HEK293 (cell line): ENCODE measurements around the gene NMD3.

Experiments
- CTCF ChIP-seq: fragments of 450-650 bp; formaldehyde crosslinking; IDR thresholded peaks from 2 replicates; pipeline ENCODE4 v1.5.1; 2016; ENCODE audit warnings: missing biosample characterization, missing genetic modification characterization
- HOXA7 ChIP-seq: sonication (generic); formaldehyde crosslinking; IDR thresholded peaks from 2 replicates; pipeline ENCODE4 v1.8.1; 2022; ENCODE audit warnings: missing genetic modification reagents, borderline replicate concordance
- ZFHX2 ChIP-seq: fragments of 450-650 bp; formaldehyde crosslinking; conservative IDR thresholded peaks from 2 replicates; pipeline ENCODE4 v1.5.1; 2016; ENCODE audit warnings: missing biosample characterization, missing genetic modification characterization
- ZNF174 ChIP-seq: fragments of 450-650 bp; formaldehyde crosslinking; IDR thresholded peaks from 2 replicates; pipeline ENCODE4 v1.5.0; 2017; ENCODE audit warnings: missing biosample characterization, mild to moderate bottlenecking, missing genetic modification characterization
- ZNF24 ChIP-seq: fragments of 450-650 bp; formaldehyde crosslinking; IDR thresholded peaks from 2 replicates; pipeline ENCODE4 v1.5.1; 2016; ENCODE audit warnings: missing biosample characterization, missing genetic modification characterization
- ZNF248 ChIP-seq: fragments of 450-650 bp; formaldehyde crosslinking; IDR thresholded peaks from 2 replicates; pipeline ENCODE4 v1.5.1; 2017; ENCODE audit warnings: missing biosample characterization, missing genetic modification characterization
- ZNF335 ChIP-seq: fragments of 450-650 bp; formaldehyde crosslinking; conservative IDR thresholded peaks from 2 replicates; pipeline ENCODE4 v1.5.1; 2016; ENCODE audit warnings: missing biosample characterization, missing genetic modification characterization
- ZNF76 ChIP-seq: fragments of 450-650 bp; formaldehyde crosslinking; IDR thresholded peaks from 2 replicates; pipeline ENCODE4; 2016; ENCODE audit warnings: low read depth, missing biosample characterization, missing genetic modification characterization, borderline replicate concordance

- TF ChIP-seq ZNF335 (no peak), CTCF (tag by site-specific recombination) (no peak), ZNF174 (tag by site-specific recombination) (no peak), ZNF76 (tag by site-specific recombination) (no peak), ZNF24 (tag by site-specific recombination) (no peak), HOXA7 (no peak), ZNF248 (tag by site-specific recombination) (no peak), ZFHX2 (tag by site-specific recombination) (no peak)
Measured at GRCh38 chr3:161187046-161187445, 34.1 kb upstream of the NMD3 start.
